ENCODE data around the gene FASN.
A peak's percentile ranks its signal among the peaks of the same experiment; 100 is the strongest.

Gene FASN

GRCh38 chr17:82072827-82073226 is 25.2 kb downstream of the FASN start:
- no peak for DNase-seq

- no peak for DNase-seq
Observed at GRCh38 chr17:82070611-82071010, 27.4 kb downstream of the FASN start.

- DNase-seq = peak; percentile 90
Observed at GRCh38 chr17:82065638-82066303, 32.3 kb downstream of the FASN start, which contains the start of gene DUS1L. Gene DUS1L (minus strand): TSS chr17:82065804. CDS start chr17:82065059, 745 bp downstream.

GRCh38 chr17:82065193-82065637 is 32.8 kb downstream of the FASN start:
- no peak for DNase-seq

- DNase-seq = no peak
Observed at GRCh38 chr17:82064433-82065192, 33.4 kb downstream of the FASN start.

- DNase-seq = no peak
Observed at GRCh38 chr17:82063424-82064415, 34.3 kb downstream of the FASN start.

GRCh38 chr17:82062984-82063368 is 35.1 kb downstream of the FASN start:
- no peak for DNase-seq

- DNase-seq = no peak
Observed at GRCh38 chr17:82062076-82062983, 35.7 kb downstream of the FASN start.

GRCh38 chr17:82061047-82061925 is 36.8 kb downstream of the FASN start:
- DNase-seq = no peak

- DNase-seq = no peak
Observed at GRCh38 chr17:82060614-82061013, 37.4 kb downstream of the FASN start.

GRCh38 chr17:82060001-82060380 is 38.0 kb downstream of the FASN start:
- DNase-seq = no peak

- DNase-seq = no peak
Observed at GRCh38 chr17:82059272-82060000, 38.6 kb downstream of the FASN start.

- DNase-seq = no peak
Observed at GRCh38 chr17:82058855-82059249, 39.2 kb downstream of the FASN start.

- no peak for DNase-seq
Observed at GRCh38 chr17:82058230-82058854, 39.7 kb downstream of the FASN start.

GRCh38 chr17:82056729-82057621 is 41.1 kb downstream of the FASN start:
- DNase-seq = no peak

GRCh38 chr17:82055965-82056728 is 41.9 kb downstream of the FASN start:
- DNase-seq = no peak

GRCh38 chr17:82055023-82055964 is 42.7 kb downstream of the FASN start:
- no peak for DNase-seq
